ENCODE results near the gene SORCS2.

Gene SORCS2

DNA sequence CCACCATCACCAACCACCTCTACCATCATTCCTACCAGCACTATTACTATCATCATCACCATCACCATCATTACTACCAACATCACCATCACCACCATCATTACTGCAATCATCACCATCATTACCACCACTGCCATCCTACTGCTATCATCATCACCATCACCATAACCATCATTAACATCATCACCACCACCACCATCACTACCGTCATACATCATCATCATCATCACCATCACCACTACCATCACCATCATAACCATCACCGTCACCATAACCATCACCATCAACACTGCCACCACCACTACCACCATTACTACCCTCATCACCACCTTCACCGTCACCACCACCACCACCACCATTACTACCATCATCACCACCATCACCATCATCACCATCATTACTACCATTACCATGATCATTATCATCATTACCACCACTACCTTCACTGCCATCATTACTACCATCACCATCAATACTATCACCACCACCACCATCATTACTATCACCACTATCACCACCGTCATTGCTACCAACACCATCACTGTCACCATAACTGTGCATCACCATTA, 170.6 kb downstream of the SORCS2 start:
- DNase-seq, result no peak

DNA sequence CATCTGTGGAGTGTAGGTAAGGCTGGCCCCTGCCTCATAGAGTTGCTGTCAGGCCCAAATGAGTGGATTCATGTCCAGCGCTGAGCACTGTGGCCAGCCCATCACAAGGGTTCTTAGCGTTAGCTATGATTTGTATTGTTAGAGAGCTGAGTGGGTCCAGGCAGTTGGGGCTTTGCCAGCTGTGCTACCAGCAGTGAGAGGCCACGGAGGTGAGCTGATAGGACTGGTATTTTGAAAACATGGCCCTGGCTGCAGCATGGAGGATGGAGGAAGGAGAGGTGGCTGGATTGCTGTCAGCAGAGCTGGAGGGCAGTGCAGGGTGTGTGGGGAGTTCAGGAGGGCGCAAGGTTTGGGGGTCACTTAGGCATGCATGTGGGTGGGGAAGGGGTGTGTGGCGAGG, 172.6 kb downstream of the SORCS2 start:
- DNase-seq, result no peak

DNA sequence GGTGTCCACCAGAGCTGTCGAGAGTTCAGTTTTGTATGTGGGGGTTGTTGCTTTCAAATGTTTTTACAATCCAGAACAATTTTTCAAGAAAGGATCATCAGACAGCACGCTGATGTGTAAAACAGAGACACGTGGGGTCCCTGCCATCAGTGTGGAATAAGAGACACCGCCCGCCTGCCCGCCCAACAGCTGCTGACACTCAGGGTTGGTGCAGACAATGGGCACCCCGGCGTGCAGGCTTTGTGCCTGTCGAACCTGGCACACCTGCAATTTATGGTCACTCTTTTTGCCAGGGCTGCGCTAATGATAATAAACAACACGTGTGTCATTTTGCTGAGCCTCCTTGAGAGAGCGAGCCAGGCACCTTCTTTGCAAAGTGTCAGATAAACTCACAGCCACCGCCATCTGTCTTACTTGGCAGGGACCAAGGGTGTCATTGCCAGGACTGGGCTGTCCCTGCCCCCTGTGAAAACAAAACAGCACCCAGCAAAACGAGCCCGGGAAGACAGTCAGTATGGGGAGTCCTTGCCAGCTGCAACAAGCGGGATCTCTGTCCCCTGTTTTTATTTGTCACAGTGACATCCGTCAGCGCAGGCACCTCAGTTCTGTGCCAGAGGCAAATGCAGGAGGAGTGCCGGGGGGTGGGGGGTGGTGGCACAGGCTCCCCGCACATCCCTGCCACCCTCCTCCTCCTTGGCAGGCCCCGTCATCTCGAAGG, 173.3 kb downstream of the SORCS2 start:
- no peak for DNase-seq

DNA sequence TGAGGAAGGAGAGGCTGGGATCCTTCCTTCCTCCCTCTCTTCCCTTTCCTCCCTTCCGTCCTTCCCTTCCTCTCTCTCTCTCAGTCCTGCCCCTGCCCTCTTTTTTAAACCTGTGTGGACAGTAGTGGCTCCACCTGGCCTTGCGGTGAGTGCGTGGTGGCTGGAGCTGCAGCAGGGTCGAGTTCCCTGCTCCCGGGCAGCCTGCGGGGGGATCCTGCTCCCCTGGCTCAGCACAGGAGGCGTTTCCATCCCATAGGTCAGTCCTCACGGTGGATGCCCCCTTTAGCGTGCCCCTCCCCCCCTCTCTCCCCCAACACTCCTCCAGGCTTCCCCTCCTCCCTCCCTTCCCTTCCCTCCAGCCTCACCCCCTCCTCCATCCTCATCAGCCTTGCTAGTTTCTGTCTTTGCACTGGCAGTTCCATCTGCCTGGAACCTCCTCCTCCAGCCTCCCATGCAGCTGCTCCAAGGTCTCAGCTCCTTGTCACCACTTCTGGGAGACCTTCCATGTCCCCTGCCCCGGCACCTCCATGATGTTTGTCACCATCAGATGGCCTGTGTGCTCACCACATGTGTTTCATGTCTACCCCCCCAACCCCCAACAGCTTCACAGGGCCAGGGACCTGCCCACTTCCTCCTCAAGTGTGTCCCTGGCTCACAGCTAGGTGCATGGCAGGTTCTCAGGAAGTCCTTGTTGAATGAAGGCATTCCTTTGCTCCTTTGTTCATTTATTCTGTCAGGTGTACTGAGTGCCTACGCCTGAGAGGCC, 174.0 kb downstream of the SORCS2 start:
- no peak for DNase-seq

DNA sequence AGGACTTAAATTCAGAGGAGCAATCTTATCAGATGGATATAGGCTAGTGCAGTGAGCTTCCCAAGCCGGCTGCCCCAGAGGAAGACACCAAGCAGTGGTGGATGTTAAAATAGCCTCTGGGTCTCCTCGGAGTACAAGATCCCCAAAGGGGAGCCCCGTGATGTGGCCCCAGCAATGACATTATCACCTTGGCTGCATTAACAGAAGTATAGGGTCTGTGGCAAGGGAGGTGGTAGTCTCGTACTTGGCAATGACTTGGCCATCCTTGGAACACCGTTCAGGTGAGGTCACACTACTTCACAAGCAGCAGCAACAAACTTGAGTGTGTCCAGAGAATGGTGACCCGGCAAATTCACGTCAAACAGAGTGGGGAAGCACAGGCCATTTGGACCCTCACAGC, 174.6 kb downstream of the SORCS2 start:
- DNase-seq, result no peak

DNA sequence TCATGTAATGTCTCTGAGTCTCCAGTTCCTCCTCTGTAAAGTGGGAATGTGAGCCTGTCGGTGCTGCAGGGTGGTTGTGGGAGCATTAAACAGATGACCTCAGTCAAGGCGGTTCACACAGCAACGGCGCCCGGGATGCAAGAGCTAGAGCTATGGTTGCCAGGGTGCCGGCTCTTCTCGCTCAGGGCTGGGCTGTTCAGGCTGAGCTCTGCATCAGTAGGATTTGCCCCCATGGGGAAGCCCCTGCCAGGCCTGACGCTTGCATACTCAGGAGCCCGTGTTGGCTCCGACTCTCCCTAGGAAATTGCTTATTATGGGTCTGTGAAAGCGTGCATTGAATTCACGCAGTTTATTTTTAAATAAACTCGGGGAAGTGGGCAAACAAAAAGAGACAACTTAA, 175.1 kb downstream of the SORCS2 start:
- no peak for DNase-seq

DNA sequence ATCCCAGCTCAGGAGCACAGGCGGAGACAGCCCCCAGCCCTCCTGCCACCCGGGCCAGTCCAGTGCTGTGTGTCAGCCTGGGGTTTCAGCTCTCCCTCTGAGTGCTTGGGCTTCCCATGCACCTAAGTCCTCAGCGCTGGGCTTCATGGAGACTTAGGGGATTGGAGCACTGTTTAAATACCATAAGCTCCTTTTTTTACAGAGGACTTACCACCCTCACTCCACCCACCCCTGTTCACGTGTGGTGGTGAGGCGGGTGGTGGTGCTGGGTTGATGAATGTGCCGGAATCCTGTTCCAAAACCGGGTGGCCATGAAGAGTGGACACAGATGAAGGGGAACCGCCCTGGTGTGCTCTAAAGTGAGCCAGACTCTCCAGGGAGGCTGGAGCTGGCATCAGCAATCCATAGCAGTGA, 175.5 kb downstream of the SORCS2 start:
- no peak for DNase-seq

DNA sequence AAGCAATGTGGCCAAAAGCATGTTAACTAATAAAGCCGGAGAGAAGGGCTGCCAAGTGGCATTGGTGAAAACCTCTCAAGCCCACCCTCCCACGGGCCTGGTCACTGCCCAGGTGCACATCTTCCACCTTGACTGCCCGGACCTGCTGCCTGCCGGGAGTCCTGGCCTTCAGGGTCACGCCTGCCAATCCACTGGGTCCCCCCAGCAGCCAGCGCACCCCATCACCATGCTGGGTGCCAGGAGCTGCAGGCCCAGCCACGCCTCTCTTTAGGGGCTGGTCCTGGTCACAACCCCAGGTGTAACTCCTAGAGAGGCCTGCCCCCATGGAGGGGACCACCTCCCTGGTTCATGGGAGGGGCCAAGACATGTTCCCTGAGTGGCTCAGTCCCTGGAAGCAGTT, 176.0 kb downstream of the SORCS2 start:
- DNase-seq, result no peak

DNA sequence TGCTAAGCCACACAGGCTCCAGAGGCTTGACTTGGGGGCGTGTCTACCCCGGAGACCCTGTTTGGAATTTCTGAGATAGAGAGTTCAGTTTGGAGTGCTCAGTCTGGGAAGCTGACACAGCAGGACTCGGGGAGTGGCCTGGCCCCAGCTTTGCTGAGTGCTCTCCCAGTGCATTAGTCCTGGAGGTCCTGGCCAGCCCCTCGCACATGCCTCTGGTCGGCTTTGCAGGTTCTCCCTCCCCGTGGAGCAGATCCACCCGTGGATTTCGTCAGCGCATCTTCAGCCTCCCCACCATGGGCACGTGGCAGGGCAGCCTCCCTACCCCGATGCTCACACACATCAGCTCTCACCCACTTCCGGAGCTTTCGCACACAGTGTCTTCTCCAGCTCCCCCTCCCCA, 177.2 kb downstream of the SORCS2 start:
- DNase-seq, result no peak

DNA sequence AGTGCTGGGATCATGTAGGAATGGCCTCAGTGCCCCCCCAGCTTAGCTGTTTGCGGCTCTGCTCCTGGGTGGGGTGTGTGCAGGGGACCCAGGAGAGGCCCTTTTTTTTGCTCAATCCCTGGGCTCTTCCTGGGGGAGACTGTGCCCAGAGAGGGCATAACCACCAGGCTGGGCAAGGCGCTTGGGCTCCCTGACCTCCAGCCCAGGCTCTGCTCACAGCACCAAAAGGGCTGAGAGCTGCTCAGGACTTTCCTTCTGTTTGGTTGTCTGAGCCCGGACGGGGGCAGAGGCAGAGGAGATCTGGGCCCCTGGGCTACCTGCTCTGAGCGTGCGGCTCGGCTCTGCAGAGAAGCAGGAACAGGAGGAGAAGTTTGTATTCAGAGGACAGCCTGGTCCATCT, 177.7 kb downstream of the SORCS2 start:
- DNase-seq, result no peak

DNA sequence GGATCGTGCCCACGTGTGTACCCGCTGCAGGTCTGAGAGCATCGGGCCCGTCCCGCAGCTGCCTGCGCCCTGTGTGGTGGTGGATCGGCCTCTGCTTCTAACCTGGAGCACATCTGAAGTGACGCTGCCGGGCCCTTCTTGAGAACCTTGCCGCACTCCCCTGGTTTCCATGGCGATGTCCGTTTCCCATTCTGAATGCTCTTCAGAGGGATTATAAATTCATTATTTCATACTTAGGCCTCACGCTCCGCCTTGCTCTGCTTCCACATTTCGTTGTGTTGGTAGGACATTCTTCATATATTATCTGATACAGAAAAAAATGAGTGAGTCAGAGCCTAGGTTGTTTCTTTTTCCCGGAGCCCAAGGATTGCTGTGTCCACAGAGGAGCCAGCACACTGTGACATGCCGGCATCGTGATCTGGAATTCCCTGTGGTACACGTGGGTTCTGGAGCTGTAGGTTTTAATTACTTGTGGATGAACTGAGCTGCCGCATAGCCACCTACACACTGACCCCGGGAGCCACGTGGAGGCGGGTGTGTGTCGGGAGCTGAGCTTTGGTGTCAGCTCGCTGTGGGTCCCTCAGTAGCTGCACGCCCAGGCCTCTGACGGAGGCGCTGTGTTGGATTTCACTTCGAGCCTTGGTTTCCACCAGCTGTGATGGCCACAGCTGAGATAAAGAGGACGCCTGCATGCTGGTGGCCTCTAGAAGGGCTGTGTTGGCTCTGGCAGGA, 179.0 kb downstream of the SORCS2 start:
- DNase-seq, result peak; percentile 71

DNA sequence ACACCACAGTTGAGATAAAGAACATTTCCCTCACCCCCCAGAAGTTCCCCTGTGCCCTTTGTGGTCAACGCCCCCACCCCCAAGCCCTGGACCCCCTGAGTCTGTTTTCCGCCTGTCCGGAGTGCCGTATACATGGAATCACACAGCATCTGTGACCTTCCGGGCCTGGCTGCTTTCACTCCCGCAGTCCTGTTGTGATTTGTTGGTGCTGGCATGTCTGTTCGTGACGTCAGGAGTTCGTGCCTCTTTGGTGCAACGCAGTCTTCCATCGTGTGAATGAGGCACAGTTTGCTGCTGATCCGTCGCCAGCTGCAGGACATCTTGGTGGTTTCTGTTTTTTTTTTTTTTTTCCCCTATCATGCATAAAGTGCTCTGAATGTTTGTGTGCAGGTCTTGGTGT, 180.3 kb downstream of the SORCS2 start:
- no peak for DNase-seq

DNA sequence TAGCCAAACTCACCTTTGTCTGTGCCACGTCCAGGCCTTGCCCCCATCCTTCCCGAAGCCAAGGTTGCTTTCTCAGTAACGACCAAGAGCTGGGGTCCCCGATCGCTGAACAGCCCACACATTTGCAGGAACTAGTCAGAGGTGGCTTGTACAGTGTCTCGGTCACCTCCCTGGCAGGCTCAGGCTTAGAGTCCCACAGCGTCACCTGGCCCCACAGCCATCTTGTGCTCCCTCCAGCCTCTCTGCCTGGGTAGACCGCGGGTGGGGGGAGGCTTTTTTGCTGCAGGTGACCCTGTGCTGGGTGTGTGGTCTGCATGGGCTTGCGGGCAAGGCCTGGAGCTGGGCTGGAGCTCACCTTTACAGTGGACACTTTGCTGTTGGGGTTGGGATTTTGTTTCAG, 182.2 kb downstream of the SORCS2 start:
- DNase-seq, result no peak

DNA sequence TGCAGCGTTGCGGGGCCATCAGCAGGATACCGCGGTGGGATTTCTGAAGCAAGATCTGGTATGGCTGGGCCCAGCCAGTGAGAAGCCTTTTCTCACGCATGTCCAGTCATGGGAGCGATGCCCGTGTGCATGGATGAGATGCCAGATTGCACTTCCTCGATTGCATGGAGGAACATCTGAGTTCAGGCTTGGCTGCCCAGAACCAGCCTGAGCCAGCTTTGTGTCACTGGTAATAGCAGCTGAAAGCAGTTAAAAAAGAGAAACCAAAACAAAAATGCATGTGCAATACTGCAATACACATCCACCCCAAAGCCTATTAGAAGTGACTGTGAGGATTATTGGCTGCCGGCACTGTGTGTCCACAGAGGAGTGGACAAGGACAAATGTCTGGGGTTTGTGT, 183.1 kb downstream of the SORCS2 start:
- no peak for DNase-seq

DNA sequence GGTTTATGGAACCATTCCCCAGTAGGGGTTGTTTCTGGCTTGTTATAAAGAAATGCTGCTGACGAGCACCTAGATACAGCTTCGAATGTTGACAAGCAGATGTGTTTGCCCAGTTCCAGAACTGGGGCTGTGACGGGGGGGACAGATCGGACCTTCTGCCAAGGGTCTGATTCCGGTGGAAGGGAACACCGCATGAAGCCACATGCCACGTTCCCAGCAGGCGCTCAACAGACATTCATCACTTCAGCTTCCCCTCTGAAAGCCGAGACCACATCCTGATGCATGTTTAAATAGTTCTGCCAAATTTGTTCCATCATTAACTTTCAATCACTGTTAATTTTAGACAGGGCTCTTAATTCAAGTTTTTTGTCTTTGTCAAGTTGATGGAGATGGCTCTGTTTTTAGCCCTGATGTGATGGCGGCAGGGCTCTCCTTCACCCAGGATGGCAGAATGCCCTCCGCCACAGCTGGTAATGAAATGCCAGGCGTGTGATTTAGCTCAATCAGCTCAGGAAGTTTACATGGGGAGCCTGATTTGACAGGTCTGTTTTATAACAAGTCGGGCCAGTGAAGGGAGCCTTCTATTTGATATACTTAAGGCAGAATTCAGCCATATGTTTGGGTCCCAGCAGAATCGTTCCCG, 185.0 kb downstream of the SORCS2 start:
- peak; percentile 36 for DNase-seq

DNA sequence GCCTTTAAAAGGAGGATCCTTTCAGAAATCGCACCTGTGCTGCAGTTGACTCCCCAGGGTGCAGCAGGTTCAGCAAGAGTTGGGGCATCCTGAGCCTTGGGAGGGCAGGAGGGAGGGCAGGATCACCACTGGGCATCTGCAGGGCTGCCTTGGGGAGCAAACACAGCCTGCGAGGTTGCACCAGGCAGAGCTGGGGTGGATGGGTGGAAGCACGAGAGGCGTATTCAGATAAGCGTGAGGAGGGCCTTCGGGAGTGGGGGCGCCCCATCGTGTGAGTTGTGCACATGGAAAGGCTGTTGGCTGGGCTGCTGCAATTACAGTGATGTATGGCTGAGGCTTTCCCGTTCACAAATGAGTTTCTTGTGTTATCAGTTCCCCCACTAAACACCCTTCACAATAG, 186.8 kb downstream of the SORCS2 start:
- DNase-seq, result no peak

DNA sequence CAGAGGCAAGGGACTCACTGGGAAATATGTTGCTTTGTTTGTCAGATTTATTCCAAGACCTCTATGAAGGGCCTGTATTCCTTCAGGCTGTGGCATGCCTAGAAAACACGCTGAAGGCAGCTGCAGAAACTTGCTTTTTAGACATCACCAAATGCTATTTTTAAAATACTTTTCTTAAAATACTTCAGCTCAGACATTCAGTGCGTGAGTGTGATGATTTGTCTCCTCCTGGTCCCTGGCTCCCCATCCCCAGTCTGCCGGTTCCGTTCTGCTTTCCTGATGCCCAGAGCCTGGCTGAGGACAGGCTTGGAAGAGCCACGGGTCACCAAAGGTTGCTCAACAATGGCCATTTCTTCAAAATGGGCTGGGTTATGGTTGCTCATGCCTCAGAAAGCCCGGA, 187.4 kb downstream of the SORCS2 start:
- DNase-seq, result no peak

DNA sequence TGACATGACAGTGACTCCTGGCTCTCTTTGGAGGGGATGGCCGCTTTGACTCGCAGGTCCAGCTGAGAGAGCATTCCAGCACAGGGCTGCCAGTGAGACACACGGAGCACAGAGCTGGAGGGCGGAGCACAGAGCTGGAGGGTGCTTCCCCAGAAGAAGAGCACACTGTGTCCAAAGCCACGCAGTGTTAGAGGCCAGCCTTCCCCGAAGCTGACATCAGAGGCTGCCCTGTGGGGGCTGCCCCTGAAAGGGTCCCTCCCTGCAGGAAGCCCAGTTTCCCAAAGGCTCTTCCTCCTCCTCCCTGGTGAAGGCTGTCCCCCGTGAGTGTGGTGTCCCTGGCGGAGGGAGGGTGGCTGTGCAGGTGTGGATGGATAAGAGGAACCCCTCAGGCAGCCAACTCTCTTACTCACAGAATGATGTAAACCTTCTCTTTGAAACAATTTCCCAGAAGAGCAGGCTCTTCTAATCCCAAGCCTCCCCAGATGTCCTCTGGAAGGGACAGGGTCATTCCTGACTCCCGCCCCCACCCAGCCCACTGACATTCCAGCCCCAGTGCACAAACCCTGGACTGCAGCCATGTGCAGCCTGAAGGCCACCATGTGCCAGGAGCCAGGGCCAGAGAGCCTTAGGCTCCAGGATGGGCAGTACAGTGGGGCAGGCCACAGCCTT, 189.0 kb downstream of the SORCS2 start:
- no peak for DNase-seq

DNA sequence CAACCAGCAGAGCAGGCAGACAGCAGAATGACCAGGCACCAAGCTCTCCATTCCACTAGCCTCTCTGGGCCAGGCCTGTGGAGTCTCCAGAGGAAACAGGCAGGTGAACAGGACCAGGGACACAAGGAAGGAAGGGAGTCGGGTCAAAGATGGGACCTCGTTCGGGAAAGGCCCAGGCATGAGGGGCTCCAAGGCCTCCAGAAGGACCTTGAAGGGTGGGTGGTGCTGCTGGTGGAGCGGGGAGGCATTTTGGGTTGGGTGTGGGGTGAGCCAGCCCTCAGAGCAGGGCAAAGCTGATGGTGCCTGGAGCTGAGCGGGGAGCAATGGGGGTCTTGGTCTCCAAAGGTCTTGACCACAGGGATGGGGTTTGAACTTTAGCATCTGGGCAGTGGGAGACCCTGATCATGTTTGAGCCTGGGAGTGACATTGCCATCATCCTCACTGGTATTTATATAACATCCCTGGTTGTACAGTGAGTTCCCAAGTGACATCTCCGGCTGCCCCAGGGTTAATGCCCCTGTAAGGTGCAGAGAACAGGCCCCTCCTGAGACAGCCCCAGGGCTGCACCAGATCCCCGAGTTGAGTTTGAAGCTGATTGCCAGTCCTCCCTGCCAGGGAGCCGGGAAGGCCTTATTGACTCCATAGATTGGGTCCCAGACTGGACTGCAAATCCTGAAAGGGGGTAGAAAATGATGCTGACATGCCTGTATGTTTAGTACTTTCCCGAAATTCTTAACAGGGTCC, 189.7 kb downstream of the SORCS2 start:
- DNase-seq, result no peak

DNA sequence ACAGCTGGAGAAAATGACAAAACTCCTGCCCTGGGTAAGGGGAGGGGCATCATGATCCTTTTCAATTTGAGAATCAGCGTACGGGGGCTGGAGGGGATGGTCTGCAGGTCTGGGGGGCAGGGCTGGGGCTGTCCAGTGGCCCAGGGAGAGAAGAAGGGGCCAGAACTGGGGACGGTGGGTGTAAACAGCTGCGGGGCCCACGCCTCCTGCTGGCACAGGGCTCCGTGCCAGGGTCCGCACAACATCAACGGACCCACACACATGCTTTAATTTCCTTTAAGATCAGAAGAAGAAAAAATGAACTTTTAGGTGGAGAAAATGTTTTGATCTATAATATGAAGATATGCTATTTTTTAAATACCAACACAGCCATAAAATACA, 190.3 kb downstream of the SORCS2 start:
- no peak for DNase-seq

DNA sequence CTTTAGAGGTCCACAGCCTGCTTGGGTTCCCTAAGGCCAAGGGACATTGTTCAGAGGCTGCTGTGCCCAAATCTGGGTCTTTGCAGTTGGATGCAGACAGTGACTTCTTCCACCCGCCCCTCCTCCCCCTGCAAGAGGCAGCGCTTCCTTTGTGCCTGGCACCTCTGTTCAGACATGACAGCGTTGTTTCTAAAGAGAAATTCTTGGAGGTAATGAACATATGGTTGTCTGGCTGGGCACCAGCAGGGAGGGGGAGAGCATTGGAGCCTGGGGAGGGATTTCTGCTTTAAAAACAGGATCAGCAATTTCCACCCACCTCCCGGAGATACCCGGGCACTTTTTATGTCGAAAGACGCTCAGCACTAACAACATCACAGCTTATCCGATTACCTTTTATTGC, 190.9 kb downstream of the SORCS2 start:
- DNase-seq, result no peak

All from fibroblast of skin of right quadriceps (primary cell).